Natural killer cell (primary cell): ENCODE measurements around the gene TTR. TPM values are rescaled to one million over a fixed set of nuclear protein-coding genes. Genes with fewer than 3 reads are reported as not detected.

Experiments
- ATAC-seq, 3 donors: fragments of 150-1000 bp in 2 of 3; fragments of 200-7000 bp in 1 of 3; cut with Tn5 transposase; 1 replicate in 1 of 3; 2 replicates in 2 of 3; pipeline ENCODE4 v1.10.0; 2021; ENCODE audit warnings: mild to moderate bottlenecking in 2 of 3, moderate library complexity in 2 of 3
- DNase-seq, 2 donors: peaks; one replicate each; pipeline versions ENCODE4 v3.0.0 to v3.0.0-alpha.2; 2013 to 2021; ENCODE audit warnings: mixed read lengths in 1 of 2
- H3K27ac ChIP-seq: one replicate; pipeline ENCODE4 v1.5.1; 2013; ENCODE audit warnings: mild to moderate bottlenecking, low read length
- H3K27me3 ChIP-seq: one replicate; pipeline ENCODE4 v1.6.1; 2013; ENCODE audit warnings: low read length; ENCODE audit not compliant: control insufficient read depth, insufficient read depth
- H3K36me3 ChIP-seq: one replicate; pipeline ENCODE4 v1.6.1; 2013; ENCODE audit warnings: low read length; ENCODE audit not compliant: control insufficient read depth, insufficient read depth
- H3K4me1 ChIP-seq: one replicate; pipeline ENCODE4 v1.6.1; 2013; ENCODE audit warnings: low read length; ENCODE audit not compliant: control insufficient read depth, insufficient read depth
- H3K4me3 ChIP-seq: one replicate; pipeline ENCODE4 v1.5.1; 2013; ENCODE audit warnings: low read length
- H3K9me3 ChIP-seq: one replicate; pipeline ENCODE4 v1.6.1; 2013; ENCODE audit warnings: low read length; ENCODE audit not compliant: control insufficient read depth, insufficient read depth
- H3K27ac Mint-ChIP-seq, 2 donors: one replicate each; pipeline ENCODE4 v1.8.0; 2022; ENCODE audit warnings: mild to moderate bottlenecking in 2 of 2, mixed read lengths in 2 of 2, moderate library complexity in 1 of 2
- H3K27me3 Mint-ChIP-seq, 2 donors: one replicate each; pipeline ENCODE4 v1.8.0; 2022; ENCODE audit warnings: low read depth in 2 of 2, mixed read lengths in 2 of 2
- H3K36me3 Mint-ChIP-seq: one replicate; pipeline ENCODE4 v1.8.0; 2022; ENCODE audit warnings: mixed read lengths
- H3K4me1 Mint-ChIP-seq, 2 donors: one replicate each; pipeline ENCODE4 v1.8.0; 2022; ENCODE audit warnings: mixed read lengths in 2 of 2
- H3K4me3 Mint-ChIP-seq: one replicate; pipeline ENCODE4 v1.8.0; 2022; ENCODE audit warnings: mild to moderate bottlenecking, moderate library complexity, mixed read lengths
- H3K9me3 Mint-ChIP-seq, 2 donors: one replicate each; pipeline ENCODE4 v1.8.0; 2022; ENCODE audit warnings: mixed read lengths in 2 of 2
- WGBS: methylation state at CpG from one replicate; pipeline ENCODE4 v1.1.7; 2013; ENCODE audit warnings: missing lambda C conversion rate; ENCODE audit not compliant: insufficient coverage; 5-methylcytosine and 5-hydroxymethylcytosine counted together
- intact Hi-C: fragments of 100-400 bp; cut with micrococcal nuclease; formaldehyde crosslinking; loops from one replicate; pipeline ENCODE4 v1.14.2; 2022
- total RNA-seq, 4 donors: library from RNA; stranded (reverse); fragments of 120-200 nt in 1 of 4; gene quantifications; one replicate each; pipeline versions ENCODE4 v1.2.3 to v1.2.4, GENCODE V29; 2013 to 2022
- TF ChIP-seq, protein P1 (sequence below): fragments of 200-600 bp; IDR thresholded peaks from one replicate; pipeline ENCODE4 v1.8.0; 2022; ENCODE audit warnings: antibody characterized with exemption

The TTR gene
- total RNA-seq, 3 donors from 2014 or later (not counting 1 experiment from before 2014, with no cell fraction given), result not detected

DNA sequence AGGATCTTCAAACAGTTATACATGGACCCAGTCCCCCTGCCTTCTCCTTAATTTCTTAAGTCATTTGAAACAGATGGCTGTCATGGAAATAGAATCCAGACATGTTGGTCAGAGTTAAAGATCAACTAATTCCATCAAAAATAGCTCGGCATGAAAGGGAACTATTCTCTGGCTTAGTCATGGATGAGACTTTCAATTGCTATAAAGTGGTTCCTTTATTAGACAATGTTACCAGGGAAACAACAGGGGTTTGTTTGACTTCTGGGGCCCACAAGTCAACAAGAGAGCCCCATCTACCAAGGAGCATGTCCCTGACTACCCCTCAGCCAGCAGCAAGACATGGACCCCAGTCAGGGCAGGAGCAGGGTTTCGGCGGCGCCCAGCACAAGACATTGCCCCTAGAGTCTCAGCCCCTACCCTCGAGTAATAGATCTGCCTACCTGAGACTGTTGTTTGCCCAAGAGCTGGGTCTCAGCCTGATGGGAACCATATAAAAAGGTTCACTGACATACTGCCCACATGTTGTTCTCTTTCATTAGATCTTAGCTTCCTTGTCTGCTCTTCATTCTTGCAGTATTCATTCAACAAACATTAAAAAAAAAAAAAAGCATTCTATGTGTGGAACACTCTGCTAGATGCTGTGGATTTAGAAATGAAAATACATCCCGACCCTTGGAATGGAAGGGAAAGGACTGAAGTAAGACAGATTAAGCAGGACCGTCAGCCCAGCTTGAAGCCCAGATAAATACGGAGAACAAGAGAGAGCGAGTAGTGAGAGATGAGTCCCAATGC, 4.6 kb downstream of the TTR start:
- ATAC-seq, result no peak
- no peak overlapping the region for H3K27ac ChIP-seq
- no peak for DNase-seq
- intact Hi-C loops, result no loop called here
- no peaks in the 10 kb centered on the region for H3K9me3 ChIP-seq
- TF ChIP-seq, protein P1, sequence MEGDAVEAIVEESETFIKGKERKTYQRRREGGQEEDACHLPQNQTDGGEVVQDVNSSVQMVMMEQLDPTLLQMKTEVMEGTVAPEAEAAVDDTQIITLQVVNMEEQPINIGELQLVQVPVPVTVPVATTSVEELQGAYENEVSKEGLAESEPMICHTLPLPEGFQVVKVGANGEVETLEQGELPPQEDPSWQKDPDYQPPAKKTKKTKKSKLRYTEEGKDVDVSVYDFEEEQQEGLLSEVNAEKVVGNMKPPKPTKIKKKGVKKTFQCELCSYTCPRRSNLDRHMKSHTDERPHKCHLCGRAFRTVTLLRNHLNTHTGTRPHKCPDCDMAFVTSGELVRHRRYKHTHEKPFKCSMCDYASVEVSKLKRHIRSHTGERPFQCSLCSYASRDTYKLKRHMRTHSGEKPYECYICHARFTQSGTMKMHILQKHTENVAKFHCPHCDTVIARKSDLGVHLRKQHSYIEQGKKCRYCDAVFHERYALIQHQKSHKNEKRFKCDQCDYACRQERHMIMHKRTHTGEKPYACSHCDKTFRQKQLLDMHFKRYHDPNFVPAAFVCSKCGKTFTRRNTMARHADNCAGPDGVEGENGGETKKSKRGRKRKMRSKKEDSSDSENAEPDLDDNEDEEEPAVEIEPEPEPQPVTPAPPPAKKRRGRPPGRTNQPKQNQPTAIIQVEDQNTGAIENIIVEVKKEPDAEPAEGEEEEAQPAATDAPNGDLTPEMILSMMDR, result no peak
- H3K27me3 Mint-ChIP-seq, result peaks cover 8 to 19% of the 10 kb centered on the region in 2 donors
- H3K27me3 ChIP-seq, result no peaks in the 10 kb centered on the region
- no peaks in the 10 kb centered on the region for H3K9me3 Mint-ChIP-seq
- 95% methylated on average over 9 of the region's 9 CpGs for WGBS
- no peak overlapping the region for H3K27ac Mint-ChIP-seq
- no peaks in the 10 kb centered on the region for H3K4me1 Mint-ChIP-seq
- no peak overlapping the region for H3K4me3 ChIP-seq
- no peaks in the 10 kb centered on the region for H3K36me3 ChIP-seq
- no peaks in the 10 kb centered on the region for H3K4me1 ChIP-seq
- H3K36me3 Mint-ChIP-seq, result no peaks in the 10 kb centered on the region
- no peak overlapping the region for H3K4me3 Mint-ChIP-seq

DNA sequence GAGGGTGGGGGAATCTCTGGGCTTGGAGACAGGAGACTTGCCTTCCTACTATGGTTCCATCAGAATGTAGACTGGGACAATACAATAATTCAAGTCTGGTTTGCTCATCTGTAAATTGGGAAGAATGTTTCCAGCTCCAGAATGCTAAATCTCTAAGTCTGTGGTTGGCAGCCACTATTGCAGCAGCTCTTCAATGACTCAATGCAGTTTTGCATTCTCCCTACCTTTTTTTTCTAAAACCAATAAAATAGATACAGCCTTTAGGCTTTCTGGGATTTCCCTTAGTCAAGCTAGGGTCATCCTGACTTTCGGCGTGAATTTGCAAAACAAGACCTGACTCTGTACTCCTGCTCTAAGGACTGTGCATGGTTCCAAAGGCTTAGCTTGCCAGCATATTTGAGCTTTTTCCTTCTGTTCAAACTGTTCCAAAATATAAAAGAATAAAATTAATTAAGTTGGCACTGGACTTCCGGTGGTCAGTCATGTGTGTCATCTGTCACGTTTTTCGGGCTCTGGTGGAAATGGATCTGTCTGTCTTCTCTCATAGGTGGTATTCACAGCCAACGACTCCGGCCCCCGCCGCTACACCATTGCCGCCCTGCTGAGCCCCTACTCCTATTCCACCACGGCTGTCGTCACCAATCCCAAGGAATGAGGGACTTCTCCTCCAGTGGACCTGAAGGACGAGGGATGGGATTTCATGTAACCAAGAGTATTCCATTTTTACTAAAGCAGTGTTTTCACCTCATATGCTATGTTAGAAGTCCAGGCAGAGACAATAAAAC, 6.5 kb downstream of the TTR start:
- H3K36me3 ChIP-seq, result no peaks in the 10 kb centered on the region
- no peak overlapping the region for H3K4me3 ChIP-seq
- Mint-ChIP-seq H3K9me3 (no peaks in the 10 kb centered on the region), H3K36me3 (no peaks in the 10 kb centered on the region), H3K27ac (no peak overlapping the region), H3K4me3 (no peak overlapping the region), H3K4me1 (peaks cover 1 to 3% of the 10 kb centered on the region in 2 donors), H3K27me3 (peaks cover 8 to 11% of the 10 kb centered on the region in 2 donors)
- WGBS, result 93% methylated on average over 13 of the region's 13 CpGs
- ATAC-seq (no peak), DNase-seq (no peak)
- intact Hi-C loops, result no loop called here
- H3K4me1 ChIP-seq, result no peaks in the 10 kb centered on the region
- TF ChIP-seq, protein P1, result no peak
- H3K27me3 ChIP-seq, result no peaks in the 10 kb centered on the region
- H3K9me3 ChIP-seq, result no peaks in the 10 kb centered on the region
- H3K27ac ChIP-seq, result no peak overlapping the region

DNA sequence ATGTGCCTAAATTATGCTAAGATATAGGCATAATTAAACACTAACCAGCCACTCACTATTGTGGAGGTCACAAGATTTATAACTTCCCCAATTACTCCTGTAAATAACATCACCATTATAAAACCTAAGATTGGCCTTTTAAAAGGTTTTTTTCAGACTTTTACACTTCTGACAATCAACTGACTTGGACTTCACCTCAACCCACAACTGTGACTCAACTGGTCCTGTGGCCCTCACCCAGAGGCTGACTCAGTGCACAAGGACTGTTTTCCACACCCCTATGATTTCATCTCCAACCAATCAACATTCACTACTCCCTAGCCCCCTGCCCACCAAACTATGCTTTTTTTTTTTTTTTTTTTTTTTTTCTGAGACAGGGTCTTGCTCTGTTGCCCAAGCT, 11.6 kb downstream of the TTR start:
- Mint-ChIP-seq H3K27ac (no peak overlapping the region), H3K27me3 (peaks cover 0 to 5% of the 10 kb centered on the region in 2 donors), H3K4me1 (peaks cover 4 to 6% of the 10 kb centered on the region in 2 donors), H3K9me3 (no peaks in the 10 kb centered on the region), H3K4me3 (no peak overlapping the region), H3K36me3 (no peaks in the 10 kb centered on the region)
- Histone ChIP-seq H3K4me3 (no peak overlapping the region), H3K36me3 (no peaks in the 10 kb centered on the region), H3K4me1 (no peaks in the 10 kb centered on the region), H3K9me3 (no peaks in the 10 kb centered on the region), H3K27ac (no peak overlapping the region), H3K27me3 (no peaks in the 10 kb centered on the region)
- intact Hi-C loops, result no loop called here
- TF ChIP-seq, protein P1, result no peak
- no peak for DNase-seq
- peak in 2 of 3 donors; percentile 36 to 64 for ATAC-seq
